NCI-H345 treated with DMSO at 0.1 percent for 48 hours (cell line): ENCODE results near the gene TTC9B.

Experiments used
- DNase-seq: peaks from one replicate; lab custom pipeline; 2025; ENCODE audit not compliant: unreplicated experiment; lab: John Stamatoyannopoulos, UW

TTC9B gene

GRCh38 chr19:40249201-40249600 lies 31.0 kb upstream of the TTC9B start:
- no peak for DNase-seq

- no peak for DNase-seq
Measured at GRCh38 chr19:40247735-40248262, 29.6 kb upstream of the TTC9B start.

- DNase-seq = no peak
Measured at GRCh38 chr19:40247178-40247577, 29.0 kb upstream of the TTC9B start.

- no peak for DNase-seq
Measured at GRCh38 chr19:40246292-40247073, 28.3 kb upstream of the TTC9B start.

GRCh38 chr19:40245506-40246128 lies 27.4 kb upstream of the TTC9B start:
- DNase-seq = no peak

GRCh38 chr19:40244579-40245317 lies 26.6 kb upstream of the TTC9B start:
- DNase-seq = no peak

GRCh38 chr19:40243181-40243580 lies 25.0 kb upstream of the TTC9B start:
- DNase-seq = no peak

GRCh38 chr19:40242480-40242879 lies 24.3 kb upstream of the TTC9B start:
- no peak for DNase-seq

- no peak for DNase-seq
Measured at GRCh38 chr19:40241809-40242384, 23.7 kb upstream of the TTC9B start.

GRCh38 chr19:40241125-40241808 lies 23.1 kb upstream of the TTC9B start:
- no peak for DNase-seq

- DNase-seq = no peak
Measured at GRCh38 chr19:40240332-40240731, 22.1 kb upstream of the TTC9B start.

GRCh38 chr19:40239415-40240226 lies 21.4 kb upstream of the TTC9B start:
- DNase-seq = no peak

GRCh38 chr19:40238775-40239174 lies 20.6 kb upstream of the TTC9B start:
- no peak for DNase-seq

- DNase-seq = no peak
Measured at GRCh38 chr19:40237791-40238190, 19.6 kb upstream of the TTC9B start.

GRCh38 chr19:40236366-40236765 lies 18.2 kb upstream of the TTC9B start:
- DNase-seq = no peak

GRCh38 chr19:40236026-40236355 lies 17.8 kb upstream of the TTC9B start:
- DNase-seq = no peak

GRCh38 chr19:40235238-40236025 lies 17.2 kb upstream of the TTC9B start:
- no peak for DNase-seq

GRCh38 chr19:40234429-40235237 lies 16.4 kb upstream of the TTC9B start:
- no peak for DNase-seq
